Measurements from ENCODE around the gene IARS1. TPM values are rescaled to one million over a fixed set of nuclear protein-coding genes. Genes with fewer than 3 reads are reported as not detected.

Gene IARS1
- total and polyA plus RNA-seq, 2 of the 13 experiments (the other 11 are each of a cell fraction or from before 2014, with no cell fraction given), result 55.9 to 185 TPM

DNA sequence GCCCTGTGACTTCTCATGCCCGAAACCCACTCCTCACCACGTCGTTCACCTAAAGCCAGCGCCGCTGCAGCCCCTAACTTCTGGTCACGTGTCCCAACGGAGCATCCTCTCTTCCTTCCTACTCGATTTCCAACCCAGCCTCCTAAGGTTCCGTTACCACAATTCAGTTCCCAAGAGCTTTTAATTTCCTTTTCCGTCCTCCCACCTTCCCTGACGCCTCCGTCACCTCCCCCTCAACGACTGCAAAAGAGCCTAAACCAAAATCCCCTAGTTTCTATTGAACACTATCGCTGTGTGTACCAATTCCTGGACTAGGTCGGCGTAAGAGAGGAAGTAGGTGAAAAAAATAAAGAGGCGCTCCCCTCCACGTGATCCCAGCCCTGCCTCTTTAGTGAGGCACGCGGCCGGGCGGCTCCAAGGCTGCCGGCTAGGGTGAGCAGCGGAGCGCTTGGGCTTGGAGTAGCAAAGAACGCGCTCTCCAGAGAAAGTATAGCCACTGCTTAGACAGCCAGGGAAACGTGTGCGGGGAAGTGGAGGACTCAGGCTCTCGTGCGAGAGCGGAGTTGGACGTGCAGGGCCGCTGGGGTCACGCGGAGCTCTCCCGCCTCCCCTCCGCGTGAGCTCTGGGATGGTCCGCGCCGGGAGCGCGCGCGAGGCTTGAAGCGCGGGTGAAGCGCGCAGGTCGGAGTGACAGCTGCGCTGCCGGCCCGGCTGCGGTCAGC, 31.9 kb upstream of the IARS1 start, which contains the start of the genes CENPP and NOL8 (continued):
- TF ChIP-seq ZNF550 (CRISPR knock-in tag; IDR thresholded peaks at IDR 0.05; ENCODE audit: borderline replicate concordance) (no peak), ZNF501 (CRISPR knock-in tag; IDR thresholded peaks at IDR 0.05) (peak; percentile 84), GLI4 (CRISPR knock-in tag; IDR thresholded peaks at IDR 0.05; ENCODE audit: borderline replicate concordance) (no peak; the same call in 1 of the 2 replicates), ATF1 (CRISPR knock-in tag; IDR thresholded peaks at IDR 0.05) (peak; percentile 75), SYNCRIP (IDR thresholded peaks at IDR 0.05; ENCODE audit: insufficient read depth, low read depth, low read length) (no peak), ZNF619 (CRISPR knock-in tag; IDR thresholded peaks at IDR 0.05) (peak; percentile 77; the same call in 1 of the 2 replicates), ZMAT5 (CRISPR knock-in tag; IDR thresholded peaks at IDR 0.05; ENCODE audit: borderline replicate concordance, low read depth) (no peak), ZFY (CRISPR knock-in tag; IDR thresholded peaks at IDR 0.05) (peak; percentile 44; the same call in 1 of the 2 replicates), FOXM1 (CRISPR knock-in tag; IDR thresholded peaks at IDR 0.05) (no peak), MIXL1 (CRISPR knock-in tag; IDR thresholded peaks at IDR 0.05) (peak; percentile 68), SIX4 (CRISPR knock-in tag; IDR thresholded peaks at IDR 0.05) (no peak; the same call in none of the 2 replicates), RFXANK (CRISPR knock-in tag; IDR thresholded peaks at IDR 0.05) (0 out of 2 replicates have a peak, but pooled peaks have one; percentile 76), ZNF143 (CRISPR knock-in tag; IDR thresholded peaks at IDR 0.05) (no peak), PAX8 (CRISPR knock-in tag; IDR thresholded peaks at IDR 0.05; ENCODE audit: borderline replicate concordance) (0 out of 2 replicates have a peak, but pooled peaks have one; percentile 52), ZFX (CRISPR knock-in tag; IDR thresholded peaks at IDR 0.05; ENCODE audit: low read depth) (peak; percentile 54), REPIN1 (CRISPR knock-in tag; IDR thresholded peaks at IDR 0.05; ENCODE audit: borderline replicate concordance, low read depth) (peak; percentile 58), USF2 (IDR thresholded peaks at IDR 0.05; ENCODE audit: low read depth, low read length) (peak; percentile 93), USF2 (CRISPR knock-in tag; IDR thresholded peaks at IDR 0.05; ENCODE audit: borderline replicate concordance) (peak; percentile 99; the same call in 1 of the 2 replicates), EHMT2 (IDR thresholded peaks at IDR 0.05; ENCODE audit: borderline replicate concordance, low read depth, low read length) (no peak; the same call in 1 of the 2 replicates), ZBTB1 (CRISPR knock-in tag; IDR thresholded peaks at IDR 0.05; ENCODE audit: borderline replicate concordance) (no peak), ZHX2 (IDR thresholded peaks at IDR 0.05; ENCODE audit: low read depth) (no peak; the same call in 1 of the 2 replicates), ZHX2 (CRISPR knock-in tag; IDR thresholded peaks at IDR 0.05; ENCODE audit: borderline replicate concordance) (no peak)
